WI38 (cell line): ENCODE results near the gene GRAP2.

Experiments used
- H3K4me3 ChIP-seq: 2 replicates; pipeline ENCODE4 v1.5.1; 2011; ENCODE audit warnings: low read depth, mild to moderate bottlenecking, control low read depth, low read length
- TF ChIP-seq, protein P1 (sequence below): IDR thresholded peaks from 2 replicates; pipeline ENCODE4 v1.5.1; 2012; ENCODE audit warnings: low read depth, mild to moderate bottlenecking, control low read depth, low read length

GRAP2 gene

DNA sequence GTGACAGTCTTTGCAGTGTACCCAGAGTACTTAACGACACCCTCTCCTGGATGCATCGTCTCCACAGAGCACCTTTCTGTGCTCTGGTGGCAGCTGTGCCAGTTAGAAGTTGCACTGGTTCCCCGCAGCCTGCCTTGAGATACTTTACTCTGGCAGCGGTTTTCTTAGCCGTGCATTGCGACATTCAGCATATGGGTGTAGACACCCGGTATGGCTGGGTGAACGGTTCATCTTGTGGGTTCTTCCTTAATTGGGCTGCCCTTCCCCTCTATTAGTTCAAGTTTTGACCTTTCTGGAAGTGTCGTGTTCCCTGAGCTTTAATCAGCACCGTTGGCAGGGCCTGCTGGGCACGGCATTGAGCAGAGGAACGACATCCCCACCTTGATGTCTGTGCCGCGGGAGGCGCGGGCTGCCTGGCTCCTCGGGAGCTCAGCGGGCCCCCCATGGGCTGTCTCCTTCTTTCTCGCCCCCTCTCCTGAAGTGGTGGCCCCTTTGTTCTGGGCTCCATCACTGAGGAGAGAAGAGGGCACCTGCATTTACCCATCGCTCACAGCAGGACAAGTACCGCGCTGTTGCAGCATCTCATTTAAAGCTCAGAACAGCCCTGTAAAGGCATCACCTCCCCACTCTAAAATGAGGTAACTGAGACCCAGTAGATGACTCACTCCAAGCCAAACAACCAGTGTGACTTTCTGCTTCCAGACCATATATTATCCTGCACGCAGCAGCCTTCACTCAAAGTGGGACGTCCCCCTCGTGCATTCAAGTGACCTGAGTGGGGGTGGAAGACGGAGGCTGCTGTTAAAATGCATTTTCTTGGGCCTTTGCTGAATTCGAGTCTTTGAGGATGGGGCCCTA, 107.2 kb downstream of the GRAP2 start:
- TF ChIP-seq, protein P1, sequence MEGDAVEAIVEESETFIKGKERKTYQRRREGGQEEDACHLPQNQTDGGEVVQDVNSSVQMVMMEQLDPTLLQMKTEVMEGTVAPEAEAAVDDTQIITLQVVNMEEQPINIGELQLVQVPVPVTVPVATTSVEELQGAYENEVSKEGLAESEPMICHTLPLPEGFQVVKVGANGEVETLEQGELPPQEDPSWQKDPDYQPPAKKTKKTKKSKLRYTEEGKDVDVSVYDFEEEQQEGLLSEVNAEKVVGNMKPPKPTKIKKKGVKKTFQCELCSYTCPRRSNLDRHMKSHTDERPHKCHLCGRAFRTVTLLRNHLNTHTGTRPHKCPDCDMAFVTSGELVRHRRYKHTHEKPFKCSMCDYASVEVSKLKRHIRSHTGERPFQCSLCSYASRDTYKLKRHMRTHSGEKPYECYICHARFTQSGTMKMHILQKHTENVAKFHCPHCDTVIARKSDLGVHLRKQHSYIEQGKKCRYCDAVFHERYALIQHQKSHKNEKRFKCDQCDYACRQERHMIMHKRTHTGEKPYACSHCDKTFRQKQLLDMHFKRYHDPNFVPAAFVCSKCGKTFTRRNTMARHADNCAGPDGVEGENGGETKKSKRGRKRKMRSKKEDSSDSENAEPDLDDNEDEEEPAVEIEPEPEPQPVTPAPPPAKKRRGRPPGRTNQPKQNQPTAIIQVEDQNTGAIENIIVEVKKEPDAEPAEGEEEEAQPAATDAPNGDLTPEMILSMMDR: no peak

DNA sequence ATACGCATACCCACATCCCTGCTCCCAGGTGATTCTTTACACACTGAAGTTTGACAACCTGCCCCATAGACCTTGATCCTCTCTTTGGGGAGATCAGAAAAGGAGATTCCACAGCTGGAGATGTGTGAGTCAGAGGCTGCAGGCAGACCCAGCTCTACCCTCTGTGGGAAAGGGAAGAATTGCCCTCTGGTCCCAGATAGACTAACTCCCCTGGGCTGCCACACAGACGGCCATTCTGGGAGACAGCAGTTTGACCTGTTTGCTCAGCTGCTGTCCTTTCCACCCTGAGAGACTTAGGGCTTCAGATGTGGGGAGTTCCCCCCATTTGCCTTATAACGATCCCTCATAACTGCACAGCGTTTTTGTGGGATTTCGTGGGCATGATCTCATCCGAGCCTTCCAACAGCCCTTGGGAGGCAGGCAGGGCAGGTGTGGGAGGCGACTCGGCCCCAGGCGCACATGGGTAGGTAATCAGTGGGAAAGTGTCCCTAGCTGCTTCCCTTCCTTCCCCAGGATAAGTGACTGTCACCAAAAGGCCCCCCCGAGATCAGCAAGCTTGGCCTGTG, 107.9 kb downstream of the GRAP2 start:
- TF ChIP-seq, protein P1: no peak
- no peak overlapping the region for H3K4me3 ChIP-seq

More for the DNA sequence above, 107.2 kb downstream of the GRAP2 start:
- H3K4me3 ChIP-seq: no peak overlapping the region

DNA sequence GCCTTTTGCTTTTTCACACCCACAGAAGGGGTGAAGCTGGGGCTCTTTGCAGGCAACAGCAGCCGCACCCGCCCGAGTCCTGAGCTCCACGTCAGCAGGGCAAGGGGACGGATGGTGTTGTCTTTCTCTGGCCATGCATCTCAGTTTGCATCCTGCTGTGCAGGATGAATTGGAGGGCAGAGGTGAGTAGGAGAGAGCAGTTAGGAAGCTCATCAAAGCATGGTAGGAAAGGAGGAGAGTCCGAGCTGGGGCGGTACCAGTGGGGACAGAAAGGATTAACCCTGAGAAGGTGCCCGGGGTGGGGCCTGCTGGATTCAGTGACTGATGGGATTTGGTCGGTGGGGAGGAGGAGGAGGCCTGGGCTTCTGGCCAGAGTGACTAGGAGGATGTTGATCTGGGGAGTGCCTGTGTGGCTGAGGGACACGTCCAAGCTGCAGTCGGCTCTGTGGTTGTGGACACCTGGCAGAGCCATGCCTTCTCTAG, 108.4 kb downstream of the GRAP2 start:
- TF ChIP-seq, protein P1: no peak
- no peak overlapping the region for H3K4me3 ChIP-seq

DNA sequence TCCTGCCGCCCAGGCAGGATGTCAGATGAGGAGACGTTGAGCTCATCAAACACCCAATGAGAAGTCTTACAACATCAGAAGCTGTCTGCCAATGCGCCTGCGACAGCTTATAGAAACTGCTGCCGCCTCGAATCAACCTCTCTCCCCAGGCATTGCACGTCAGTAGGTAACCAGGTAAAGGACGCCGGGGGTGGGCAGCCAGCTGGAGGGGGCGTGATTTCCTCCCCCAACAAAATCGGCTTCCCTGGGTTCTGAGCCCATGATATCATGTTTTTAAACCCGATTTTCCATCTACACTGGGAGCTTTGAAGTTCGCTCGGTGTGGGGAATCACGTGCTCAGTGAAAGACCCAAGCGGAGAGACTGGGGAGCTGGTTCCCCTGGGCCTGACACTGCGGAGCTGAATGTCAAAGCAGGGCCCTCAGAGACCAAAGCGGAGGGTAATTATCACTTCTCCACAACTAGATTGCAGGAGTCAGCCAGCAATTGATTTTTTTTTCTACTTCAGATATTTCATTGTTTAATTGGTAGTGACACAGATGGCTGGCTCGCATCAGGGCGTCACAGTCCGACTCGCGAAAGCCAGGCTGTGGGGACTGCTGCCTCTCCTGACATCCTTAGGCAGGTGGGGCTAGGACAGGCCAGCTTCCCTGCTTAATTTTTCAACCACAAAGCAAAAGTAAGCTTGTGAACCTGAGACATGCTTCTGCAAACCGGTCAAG, 109.2 kb downstream of the GRAP2 start:
- no peak overlapping the region for H3K4me3 ChIP-seq
- TF ChIP-seq, protein P1: no peak

DNA sequence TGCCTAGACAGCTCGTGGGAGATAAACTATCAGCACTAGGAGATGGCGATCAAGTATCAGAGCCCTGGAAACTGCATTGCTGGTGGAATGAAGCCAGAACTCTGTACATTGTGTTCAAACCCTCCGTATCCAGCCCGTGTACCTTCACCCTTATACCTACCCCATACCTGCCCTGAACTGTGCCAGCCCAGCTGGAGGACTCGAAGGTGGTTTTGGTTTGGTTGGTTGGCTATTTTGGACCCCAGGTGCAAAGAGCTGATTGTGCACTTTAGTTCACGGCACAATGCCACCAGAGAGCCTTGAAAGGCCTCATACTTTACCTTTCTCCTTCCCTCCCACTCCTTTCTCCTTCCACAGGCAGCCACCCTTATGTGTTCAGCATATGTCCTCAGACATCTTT, 109.9 kb downstream of the GRAP2 start:
- TF ChIP-seq, protein P1: no peak
- no peak overlapping the region for H3K4me3 ChIP-seq

DNA sequence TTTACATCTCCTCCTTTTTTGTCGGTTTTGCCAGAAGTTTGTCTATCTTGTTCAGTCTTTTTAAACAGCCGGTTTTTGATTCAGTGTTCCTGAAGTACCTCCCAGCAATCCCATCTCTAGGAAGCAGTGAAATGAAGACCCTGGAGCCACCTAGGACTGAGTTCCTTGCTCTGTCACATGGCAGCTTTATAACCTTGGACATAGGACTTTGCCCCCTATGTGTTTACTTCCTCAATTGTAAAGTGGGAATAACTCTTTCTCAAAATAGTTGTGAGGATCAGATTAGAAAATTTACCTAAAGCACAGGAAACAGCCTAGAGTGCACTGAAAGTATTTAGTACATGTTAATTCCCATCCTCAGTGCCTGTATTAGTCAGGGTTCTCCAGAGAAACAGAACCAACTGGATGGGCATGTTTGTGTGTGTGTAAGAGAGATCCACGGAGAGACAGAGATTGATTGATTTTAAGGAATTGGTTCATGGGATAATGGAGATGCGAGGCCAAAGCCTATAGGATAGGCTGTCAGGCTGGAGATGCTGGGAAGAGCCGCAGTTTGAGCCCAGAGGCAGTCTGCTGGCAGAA, 113.9 kb downstream of the GRAP2 start:
- TF ChIP-seq, protein P1: no peak
- H3K4me3 ChIP-seq: no peak overlapping the region
